NCI-H1436 treated with DMSO at 0.1 percent for 48 hours (cell line): ENCODE measurements around the gene NGLY1.

ENCODE experiments used
- DNase-seq: peaks from one replicate; lab custom pipeline; 2025; lab: John Stamatoyannopoulos, UW

Gene NGLY1

GRCh38 chr3:25784971-25785370 is 1.7 kb upstream of the NGLY1 start:
- no peak for DNase-seq

- DNase-seq = no peak
Measured at GRCh38 chr3:25783661-25784512, 644 bp upstream of the NGLY1 start.

- DNase-seq = no peak
Measured at GRCh38 chr3:25782636-25782937, 656 bp downstream of the NGLY1 start.

GRCh38 chr3:25781758-25782594 is 1.3 kb downstream of the NGLY1 start:
- no peak for DNase-seq

- no peak for DNase-seq
Measured at GRCh38 chr3:25781145-25781757, 2.0 kb downstream of the NGLY1 start.

- no peak for DNase-seq
Measured at GRCh38 chr3:25780618-25781017, 2.6 kb downstream of the NGLY1 start.

GRCh38 chr3:25775936-25776335 is 7.3 kb downstream of the NGLY1 start:
- DNase-seq = no peak

GRCh38 chr3:25768851-25769250 is 14.4 kb downstream of the NGLY1 start:
- no peak for DNase-seq

GRCh38 chr3:25751725-25752124 is 31.5 kb downstream of the NGLY1 start:
- no peak for DNase-seq

GRCh38 chr3:25751048-25751447 is 32.2 kb downstream of the NGLY1 start:
- no peak for DNase-seq

- no peak for DNase-seq
Measured at GRCh38 chr3:25749031-25749581, 34.1 kb downstream of the NGLY1 start.

GRCh38 chr3:25748189-25748588 is 35.1 kb downstream of the NGLY1 start:
- DNase-seq = no peak

GRCh38 chr3:25747033-25747432 is 36.2 kb downstream of the NGLY1 start:
- DNase-seq = no peak

- DNase-seq = no peak
Measured at GRCh38 chr3:25744470-25744869, 38.8 kb downstream of the NGLY1 start.

GRCh38 chr3:25728101-25728500 is 55.1 kb downstream of the NGLY1 start:
- no peak for DNase-seq

- DNase-seq = no peak
Measured at GRCh38 chr3:25727316-25727715, 55.9 kb downstream of the NGLY1 start.

GRCh38 chr3:25725810-25726209 is 57.4 kb downstream of the NGLY1 start:
- DNase-seq = no peak

GRCh38 chr3:25724948-25725645 is 58.1 kb downstream of the NGLY1 start:
- no peak for DNase-seq

GRCh38 chr3:25723802-25724201 is 59.4 kb downstream of the NGLY1 start:
- DNase-seq = no peak

GRCh38 chr3:25719321-25719720 is 63.9 kb downstream of the NGLY1 start:
- DNase-seq = no peak

- DNase-seq = no peak
Measured at GRCh38 chr3:25713341-25713985, 69.8 kb downstream of the NGLY1 start.
